ENCODE results near the gene SSBP4. TPM values are rescaled to one million over a fixed set of nuclear protein-coding genes. Genes with fewer than 3 reads are reported as not detected.

Gene SSBP4
- total and polyA plus RNA-seq, 2 of the 8 experiments (the other 6 are each of a cell fraction or from before 2014, with no cell fraction given), result 26.4 to 33.7 TPM

GRCh38 chr19:18428173-18428786 is 9.1 kb downstream of the SSBP4 start:
- H4K91ac ChIP-seq (replicated peaks; ENCODE audit: insufficient read length, low read length), result peak overlapping the region; percentile 65
- ChIA-PET CTCF (ENCODE audit: partially characterized antibody) (interaction anchor here (0.6 to 2.8 kb wide), 6 partner anchors 9 to 119 kb away, joined by 3 to 14 read pairs (median 4); partner anchors contain the start of gene SSBP4), POLR2A (ENCODE audit: partially characterized antibody) (interaction anchor here (1.0 to 2.3 kb wide), 4 partner anchors 11 to 106 kb away, joined by 4 to 26 read pairs (median 4); partner anchors contain the start of genes LSM4 and SSBP4)
- peak overlapping the region; percentile 18 for H4K5ac ChIP-seq (ENCODE audit: insufficient read length, low read depth, low read length)
- H3K4me3 ChIP-seq (ENCODE audit: extremely low read depth in 1 of 4, insufficient read depth in 2 of 4, low read depth in 3 of 4, low read length in 4 of 4), result peak overlapping the region in 2 of 4 experiments; percentile 48 to 70; a peak in 3 of 8 replicates
- H3K56ac ChIP-seq (replicated peaks; ENCODE audit: insufficient read length, low read depth, low read length), result no peak overlapping the region
- H3K27me3 ChIP-seq (replicated peaks in 1 of 4; ENCODE audit: control insufficient read depth in 3 of 4, extremely low read depth in 1 of 4, insufficient read depth in 3 of 4, low read length in 3 of 4), result no peaks in the 10 kb centered on the region; a peak in 1 of 7 replicates
- peak overlapping the region; percentile 7; the same call in 1 of the 2 replicates for H2AK5ac ChIP-seq (ENCODE audit: low read depth, low read length)
- H3K4me1 ChIP-seq (replicated peaks in 1 of 4; ENCODE audit: control insufficient read depth in 3 of 4, insufficient read depth in 4 of 4, low read length in 3 of 4), result peaks cover 0 to 51% (median 34%) of the 10 kb centered on the region in 4 experiments; a peak in 6 of 7 replicates
- H2BK12ac ChIP-seq (ENCODE audit: low read depth, low read length), result no peak overlapping the region
- H3K14ac ChIP-seq (ENCODE audit: insufficient read length), result no peak overlapping the region
- TF ChIP-seq KDM4A (IDR thresholded peaks at IDR 0.05; ENCODE audit: low read depth, low read length, severe bottlenecking) (no peak), EP300 (IDR thresholded peaks at IDR 0.05; ENCODE audit: borderline replicate concordance in 1 of 2, low read depth in 2 of 2, low read length in 2 of 2) (no peak), PHF8 (conservative IDR thresholded peaks at IDR 0.05; ENCODE audit: low read depth, low read length) (no peak), POLR2A (IDR thresholded peaks at IDR 0.05; ENCODE audit: control extremely low read depth in 1 of 2, low read depth in 2 of 2, low read length in 2 of 2) (no peak), RNF2 (IDR thresholded peaks at IDR 0.05; ENCODE audit: borderline replicate concordance, low read depth, low read length, missing control alignments, poor library complexity, severe bottlenecking) (no peak), HDAC6 (IDR thresholded peaks at IDR 0.05; ENCODE audit: low read depth, low read length) (no peak), YY1 (IDR thresholded peaks at IDR 0.05; ENCODE audit: low read depth, low read length) (no peak), SAP30 (IDR thresholded peaks at IDR 0.05; ENCODE audit: insufficient read depth, insufficient replicate concordance, low read length) (no peak), SP1 (IDR thresholded peaks at IDR 0.05; ENCODE audit: low read depth, low read length) (no peak), CREB1 (IDR thresholded peaks at IDR 0.05) (no peak), POLR2AphosphoS5 (IDR thresholded peaks at IDR 0.05; ENCODE audit: low read depth, low read length) (no peak)
- H3K4ac ChIP-seq (replicated peaks; ENCODE audit: insufficient read length, low read depth, low read length), result no peak overlapping the region
- no peak overlapping the region for H2BK15ac ChIP-seq (ENCODE audit: low read length)
- peaks cover 3% of the 10 kb centered on the region; the same call in 1 of the 2 replicates for H3K79me1 ChIP-seq (ENCODE audit: low read depth, low read length)
- no peak overlapping the region for H2AFZ ChIP-seq (ENCODE audit: low read length)
- no peaks in the 10 kb centered on the region for H3K9me3 ChIP-seq (ENCODE audit: insufficient read depth in 2 of 2, low read depth in 1 of 2, low read length in 1 of 2)
- 46% methylated on average over 12 of the region's 17 CpGs; no CpG with 5 or more reads in 1 of the 2 experiments for WGBS, 2 experiments (ENCODE audit: extremely low coverage in 1 of 2, insufficient coverage in 1 of 2, insufficient read length in 1 of 2, insufficient replicate concordance in 2 of 2, low coverage in 1 of 2, low lambda C conversion rate in 2 of 2, missing lambda C conversion rate in 1 of 2)
- H3K4me2 ChIP-seq (ENCODE audit: insufficient read depth in 1 of 2, low read depth in 2 of 2, low read length in 2 of 2), result peak overlapping the region; percentile 68 to 76
- peak overlapping the region; percentile 85; the same call in 1 of the 2 replicates for H4K8ac ChIP-seq (ENCODE audit: extremely low read depth, insufficient read depth, low read length)
- no peak overlapping the region for H2BK5ac ChIP-seq (ENCODE audit: low read depth, low read length)
- no peak overlapping the region for H2BK20ac ChIP-seq (ENCODE audit: low read length)
- H3K36me3 ChIP-seq (ENCODE audit: control insufficient read depth in 2 of 4, insufficient read depth in 4 of 4, low read length in 3 of 4), result no peaks in the 10 kb centered on the region
- H3K23me2 ChIP-seq (ENCODE audit: low read depth, low read length), result peaks cover 10% of the 10 kb centered on the region; the same call in 1 of the 2 replicates
- H3K79me2 ChIP-seq (ENCODE audit: control insufficient read depth in 1 of 2, insufficient read depth in 2 of 2, low read length in 2 of 2), result no peaks in the 10 kb centered on the region
- H3K27ac ChIP-seq (ENCODE audit: low read depth, low read length), result no peak overlapping the region
- no peak overlapping the region for H3K9ac ChIP-seq (replicated peaks in 1 of 4; ENCODE audit: extremely low read depth in 1 of 4, low read depth in 3 of 4, low read length in 3 of 4)
- FAIRE-seq (no peak), DNase-seq (ENCODE audit: low read depth in 1 of 2, low spot score in 2 of 2) (no peak)
- no peak overlapping the region for H2BK120ac ChIP-seq (replicated peaks; ENCODE audit: low read depth, low read length)
- no peak overlapping the region for H3K18ac ChIP-seq (ENCODE audit: extremely low read depth, low read length)
- peaks cover 4 to 14% of the 10 kb centered on the region in 2 experiments for H4K20me1 ChIP-seq (replicated peaks in 1 of 2; ENCODE audit: control insufficient read depth in 1 of 2, insufficient read depth in 2 of 2, low read length in 2 of 2)
- H3K23ac ChIP-seq (ENCODE audit: insufficient read length), result no peak overlapping the region

Measured in H1 (cell line).